ENCODE results near the gene RB1.

RB1 gene

DNA sequence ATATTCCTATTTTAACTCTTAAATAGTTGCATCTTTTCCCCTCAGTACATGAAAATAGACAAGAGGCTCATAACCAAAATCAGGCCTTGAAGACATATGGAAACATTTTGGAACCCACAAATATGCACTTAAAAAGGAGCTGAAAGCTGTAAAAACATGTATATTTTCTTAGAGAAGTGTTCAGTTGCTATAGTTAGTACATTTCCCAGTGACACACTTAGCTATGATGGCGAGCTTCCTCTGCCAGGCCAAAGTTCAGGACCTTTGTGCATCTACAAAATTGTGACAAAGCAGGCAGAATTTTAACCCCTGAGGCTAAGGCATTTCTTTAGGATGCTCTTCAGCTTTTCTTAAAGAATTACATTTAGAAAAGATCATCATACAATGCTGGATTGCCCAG lies 174.8 kb downstream of the RB1 start:
- no peaks in the 10 kb centered on the region for H3K4me1 ChIP-seq
- H3K27me3 ChIP-seq = no peaks in the 10 kb centered on the region
- no peak for DNase-seq
- H3K36me3 ChIP-seq = peaks cover 13% of the 10 kb centered on the region
- no peak overlapping the region for H3K4me3 ChIP-seq (ENCODE audit: low read depth, low read length)
- no peaks in the 10 kb centered on the region for H3K9me3 ChIP-seq
- TF ChIP-seq, protein P1, sequence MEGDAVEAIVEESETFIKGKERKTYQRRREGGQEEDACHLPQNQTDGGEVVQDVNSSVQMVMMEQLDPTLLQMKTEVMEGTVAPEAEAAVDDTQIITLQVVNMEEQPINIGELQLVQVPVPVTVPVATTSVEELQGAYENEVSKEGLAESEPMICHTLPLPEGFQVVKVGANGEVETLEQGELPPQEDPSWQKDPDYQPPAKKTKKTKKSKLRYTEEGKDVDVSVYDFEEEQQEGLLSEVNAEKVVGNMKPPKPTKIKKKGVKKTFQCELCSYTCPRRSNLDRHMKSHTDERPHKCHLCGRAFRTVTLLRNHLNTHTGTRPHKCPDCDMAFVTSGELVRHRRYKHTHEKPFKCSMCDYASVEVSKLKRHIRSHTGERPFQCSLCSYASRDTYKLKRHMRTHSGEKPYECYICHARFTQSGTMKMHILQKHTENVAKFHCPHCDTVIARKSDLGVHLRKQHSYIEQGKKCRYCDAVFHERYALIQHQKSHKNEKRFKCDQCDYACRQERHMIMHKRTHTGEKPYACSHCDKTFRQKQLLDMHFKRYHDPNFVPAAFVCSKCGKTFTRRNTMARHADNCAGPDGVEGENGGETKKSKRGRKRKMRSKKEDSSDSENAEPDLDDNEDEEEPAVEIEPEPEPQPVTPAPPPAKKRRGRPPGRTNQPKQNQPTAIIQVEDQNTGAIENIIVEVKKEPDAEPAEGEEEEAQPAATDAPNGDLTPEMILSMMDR (IDR thresholded peaks at IDR 0.05; ENCODE audit: low read depth, low read length) = no peak

- H3K27me3 ChIP-seq = no peaks in the 10 kb centered on the region
- H3K4me1 ChIP-seq = no peaks in the 10 kb centered on the region
- peaks cover 17% of the 10 kb centered on the region for H3K36me3 ChIP-seq
- no peaks in the 10 kb centered on the region for H3K9me3 ChIP-seq
- H3K4me3 ChIP-seq (ENCODE audit: low read depth, low read length) = no peak overlapping the region
- TF ChIP-seq, protein P1 (IDR thresholded peaks at IDR 0.05; ENCODE audit: low read depth, low read length) = no peak
- no peak for DNase-seq
These were observed 180.0 kb downstream of the RB1 start for GRCh38 chr13:48483575-48483974.

DNA sequence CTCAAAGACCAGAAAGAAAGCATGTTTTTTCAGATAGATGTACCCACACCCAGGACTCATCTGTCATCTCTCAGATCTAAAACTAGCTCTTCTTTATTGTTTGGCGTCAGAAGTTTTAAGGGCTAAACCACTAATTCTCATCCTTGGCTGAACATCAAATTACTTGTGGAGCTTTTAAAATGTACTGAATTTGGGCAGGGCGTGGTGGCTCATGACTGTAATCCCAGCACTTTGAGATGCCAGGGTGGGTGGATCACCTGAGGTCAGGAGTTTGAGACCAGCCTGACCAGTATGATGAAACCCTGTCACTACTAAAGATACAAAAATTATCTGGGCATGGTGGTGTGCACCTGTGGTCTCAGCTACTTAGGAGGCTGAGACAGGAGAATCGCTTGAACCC lies 181.9 kb downstream of the RB1 start:
- H3K27me3 ChIP-seq = no peaks in the 10 kb centered on the region
- no peaks in the 10 kb centered on the region for H3K9me3 ChIP-seq
- TF ChIP-seq, protein P1 (IDR thresholded peaks at IDR 0.05; ENCODE audit: low read depth, low read length) = no peak
- H3K4me1 ChIP-seq = no peaks in the 10 kb centered on the region
- H3K4me3 ChIP-seq (ENCODE audit: low read depth, low read length) = no peak overlapping the region
- no peak for DNase-seq
- H3K36me3 ChIP-seq = peaks cover 10% of the 10 kb centered on the region

- TF ChIP-seq, protein P1 (IDR thresholded peaks at IDR 0.05; ENCODE audit: low read depth, low read length) = no peak
- Histone ChIP-seq H3K4me1 (no peaks in the 10 kb centered on the region), H3K27me3 (no peaks in the 10 kb centered on the region), H3K4me3 (ENCODE audit: low read depth, low read length) (no peak overlapping the region), H3K9me3 (no peaks in the 10 kb centered on the region), H3K36me3 (peaks cover 10% of the 10 kb centered on the region)
- no peak for DNase-seq
These were observed 182.8 kb downstream of the RB1 start for GRCh38 chr13:48486362-48486761.

DNA sequence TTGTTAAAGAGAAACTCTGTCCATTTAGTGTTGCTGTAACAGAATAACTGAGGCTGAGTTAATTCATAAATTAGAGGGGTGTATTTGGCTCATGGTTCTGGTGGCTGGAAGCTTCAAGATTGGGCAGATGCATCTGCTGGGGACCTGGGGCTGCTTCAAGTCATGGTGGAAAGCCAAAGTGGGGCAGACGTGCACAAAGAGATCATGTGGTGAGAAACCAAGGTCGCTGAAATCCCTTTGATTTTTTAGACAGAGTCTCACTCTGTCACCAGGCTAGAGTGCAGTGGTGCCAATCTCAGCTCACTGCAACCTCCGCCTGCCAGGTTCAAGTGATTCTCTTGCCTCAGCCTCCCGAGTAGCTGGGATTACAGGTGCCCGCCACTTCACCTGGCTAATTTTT lies 183.3 kb downstream of the RB1 start:
- H3K9me3 ChIP-seq = no peaks in the 10 kb centered on the region
- H3K4me3 ChIP-seq (ENCODE audit: low read depth, low read length) = no peak overlapping the region
- peaks cover 10% of the 10 kb centered on the region for H3K36me3 ChIP-seq
- no peak for DNase-seq
- TF ChIP-seq, protein P1 (IDR thresholded peaks at IDR 0.05; ENCODE audit: low read depth, low read length) = no peak
- no peaks in the 10 kb centered on the region for H3K27me3 ChIP-seq
- peaks cover 2% of the 10 kb centered on the region; the same call in 1 of the 2 replicates for H3K4me1 ChIP-seq

DNA sequence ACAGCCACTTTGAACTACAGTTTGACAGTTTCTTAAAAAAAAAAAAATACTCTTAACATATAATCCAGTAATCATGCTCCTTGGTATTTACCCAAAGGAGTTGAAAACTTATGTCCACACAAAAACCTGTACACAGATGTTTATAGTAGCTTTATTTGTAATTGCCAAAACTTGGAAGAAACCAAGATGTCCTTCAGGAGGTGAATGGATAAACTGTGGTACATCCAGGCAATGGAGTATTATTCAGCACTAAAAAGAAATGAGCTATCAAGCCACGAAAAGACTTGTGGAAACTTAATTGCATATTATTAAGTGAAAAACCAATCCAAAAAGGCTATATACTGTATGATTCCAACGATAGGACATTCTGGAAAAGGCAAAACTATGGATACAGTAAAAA lies 184.4 kb downstream of the RB1 start:
- TF ChIP-seq, protein P1 (IDR thresholded peaks at IDR 0.05; ENCODE audit: low read depth, low read length) = no peak
- Histone ChIP-seq H3K9me3 (no peaks in the 10 kb centered on the region), H3K4me1 (peaks cover 6% of the 10 kb centered on the region), H3K4me3 (ENCODE audit: low read depth, low read length) (no peak overlapping the region), H3K27me3 (no peaks in the 10 kb centered on the region), H3K36me3 (peaks cover 10% of the 10 kb centered on the region)
- DNase-seq = no peak
